Neural crest cell (in vitro differentiated cells): ENCODE data around the gene SMAP1. TPM values are rescaled to one million over a fixed set of nuclear protein-coding genes. Genes with fewer than 3 reads are reported as not detected.

Source experiments
- DNase-seq: peaks from one replicate; pipeline ENCODE4 v3.0.0; 2021; ENCODE audit warnings: low read depth, mixed read lengths, low spot score
- H3K27ac Mint-ChIP-seq: one replicate; pipeline ENCODE4 v1.8.0; 2021; ENCODE audit warnings: mild to moderate bottlenecking, mixed read lengths; ENCODE audit not compliant: unreplicated experiment
- H3K27me3 Mint-ChIP-seq: 2 replicates; pipeline ENCODE4 v1.8.0; 2021; ENCODE audit warnings: low read depth, mild to moderate bottlenecking, mixed read lengths
- H3K36me3 Mint-ChIP-seq: 2 replicates; pipeline ENCODE4 v1.8.0; 2021; ENCODE audit warnings: low read depth, mild to moderate bottlenecking, mixed read lengths
- H3K4me1 Mint-ChIP-seq: 2 replicates; pipeline ENCODE4 v1.8.0; 2021; ENCODE audit warnings: mixed read lengths
- H3K4me3 Mint-ChIP-seq: one replicate; pipeline ENCODE4 v1.8.0; 2021; ENCODE audit warnings: mild to moderate bottlenecking, mixed read lengths
- H3K9me3 Mint-ChIP-seq: 2 replicates; pipeline ENCODE4 v1.8.0; 2021; ENCODE audit warnings: mixed read lengths
- total RNA-seq: library from RNA; stranded (reverse); gene quantifications from 2 replicates; pipeline ENCODE4 v1.2.1, GENCODE V29; 2021
- TF ChIP-seq, protein P1 (sequence below): fragments of 200-600 bp; sonication (generic); conservative IDR thresholded peaks from 2 replicates; pipeline ENCODE4 v1.5.0; 2021; ENCODE audit warnings: antibody characterized with exemption, mild to moderate bottlenecking

Gene SMAP1
- total RNA-seq, 1 donor from 2014 or later = 30.5 TPM

DNA sequence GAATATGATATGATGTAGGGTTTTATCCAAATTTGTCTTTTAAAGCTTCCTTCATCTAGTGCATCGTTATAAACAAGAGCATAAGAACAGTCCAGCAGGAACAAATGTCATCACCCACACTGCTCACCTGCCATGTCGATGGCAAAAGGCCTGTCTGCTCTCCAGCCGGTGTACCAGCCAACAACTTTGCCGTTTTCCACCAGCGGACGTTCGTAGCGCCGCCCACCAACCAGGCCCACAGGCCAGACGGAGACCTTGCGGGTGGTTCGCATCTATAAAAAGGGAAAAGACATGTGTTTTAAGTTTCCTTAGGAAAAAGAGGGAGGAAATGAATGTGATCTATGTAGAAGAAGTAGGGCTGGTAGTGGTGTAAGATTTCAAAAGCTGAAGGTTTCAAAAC, 226.3 kb downstream of the SMAP1 start:
- Mint-ChIP-seq H3K27me3 (no peaks in the 10 kb centered on the region), H3K4me1 (no peaks in the 10 kb centered on the region)

DNA sequence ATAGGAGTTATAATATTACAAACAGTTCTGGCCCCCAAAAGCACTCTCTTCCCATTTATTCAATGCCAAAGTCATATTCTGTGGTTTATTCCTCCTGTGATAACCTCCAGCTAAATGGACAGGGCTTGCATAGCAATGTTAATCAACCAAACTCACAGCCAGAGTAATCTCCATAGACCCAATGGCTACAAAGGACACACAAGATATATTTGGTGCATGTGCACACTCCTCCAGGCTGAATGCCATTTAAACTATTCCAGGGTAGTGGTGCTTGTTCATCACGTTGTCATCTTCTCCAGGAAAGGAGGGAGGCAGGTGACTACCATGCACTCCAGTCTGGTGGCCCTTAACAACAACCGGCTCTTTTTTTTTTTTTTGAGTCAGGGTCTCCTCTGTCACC, 232.4 kb downstream of the SMAP1 start:
- Mint-ChIP-seq H3K27ac (no peak overlapping the region), H3K27me3 (no peaks in the 10 kb centered on the region), H3K36me3 (no peaks in the 10 kb centered on the region), H3K4me1 (no peaks in the 10 kb centered on the region), H3K4me3 (no peak overlapping the region), H3K9me3 (no peaks in the 10 kb centered on the region)
- TF ChIP-seq, protein P1, sequence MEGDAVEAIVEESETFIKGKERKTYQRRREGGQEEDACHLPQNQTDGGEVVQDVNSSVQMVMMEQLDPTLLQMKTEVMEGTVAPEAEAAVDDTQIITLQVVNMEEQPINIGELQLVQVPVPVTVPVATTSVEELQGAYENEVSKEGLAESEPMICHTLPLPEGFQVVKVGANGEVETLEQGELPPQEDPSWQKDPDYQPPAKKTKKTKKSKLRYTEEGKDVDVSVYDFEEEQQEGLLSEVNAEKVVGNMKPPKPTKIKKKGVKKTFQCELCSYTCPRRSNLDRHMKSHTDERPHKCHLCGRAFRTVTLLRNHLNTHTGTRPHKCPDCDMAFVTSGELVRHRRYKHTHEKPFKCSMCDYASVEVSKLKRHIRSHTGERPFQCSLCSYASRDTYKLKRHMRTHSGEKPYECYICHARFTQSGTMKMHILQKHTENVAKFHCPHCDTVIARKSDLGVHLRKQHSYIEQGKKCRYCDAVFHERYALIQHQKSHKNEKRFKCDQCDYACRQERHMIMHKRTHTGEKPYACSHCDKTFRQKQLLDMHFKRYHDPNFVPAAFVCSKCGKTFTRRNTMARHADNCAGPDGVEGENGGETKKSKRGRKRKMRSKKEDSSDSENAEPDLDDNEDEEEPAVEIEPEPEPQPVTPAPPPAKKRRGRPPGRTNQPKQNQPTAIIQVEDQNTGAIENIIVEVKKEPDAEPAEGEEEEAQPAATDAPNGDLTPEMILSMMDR = no peak
- no peak for DNase-seq

More for the DNA sequence above, 226.3 kb downstream of the SMAP1 start:
- Mint-ChIP-seq H3K4me3 (no peak overlapping the region), H3K27ac (peak overlapping the region; percentile 50), H3K36me3 (no peaks in the 10 kb centered on the region), H3K9me3 (no peaks in the 10 kb centered on the region)
- TF ChIP-seq, protein P1 = no peak
- no peak for DNase-seq

DNA sequence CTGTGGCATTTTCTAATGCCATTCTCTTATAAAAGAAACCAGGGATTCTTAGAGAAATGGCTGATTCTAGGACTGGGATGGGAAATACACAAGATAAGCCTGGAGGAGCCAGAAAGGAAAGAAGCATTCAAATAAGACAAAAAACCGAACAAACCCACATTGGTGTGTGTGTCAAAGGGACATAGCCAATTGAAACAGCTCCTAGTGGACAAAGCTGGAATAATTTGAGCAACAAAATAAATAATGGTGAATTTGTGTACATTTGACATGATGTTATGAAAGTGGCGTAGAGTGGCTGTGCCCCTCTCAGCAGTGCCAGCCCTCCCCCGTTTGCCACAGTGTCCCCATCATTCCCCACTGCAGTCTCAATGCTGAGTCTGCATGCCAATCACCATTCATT, 233.6 kb downstream of the SMAP1 start:
- Mint-ChIP-seq H3K4me3 (no peak overlapping the region), H3K27ac (no peak overlapping the region), H3K4me1 (no peaks in the 10 kb centered on the region), H3K36me3 (no peaks in the 10 kb centered on the region), H3K27me3 (no peaks in the 10 kb centered on the region), H3K9me3 (no peaks in the 10 kb centered on the region)
- TF ChIP-seq, protein P1 = peak; percentile 48
- no peak for DNase-seq

DNA sequence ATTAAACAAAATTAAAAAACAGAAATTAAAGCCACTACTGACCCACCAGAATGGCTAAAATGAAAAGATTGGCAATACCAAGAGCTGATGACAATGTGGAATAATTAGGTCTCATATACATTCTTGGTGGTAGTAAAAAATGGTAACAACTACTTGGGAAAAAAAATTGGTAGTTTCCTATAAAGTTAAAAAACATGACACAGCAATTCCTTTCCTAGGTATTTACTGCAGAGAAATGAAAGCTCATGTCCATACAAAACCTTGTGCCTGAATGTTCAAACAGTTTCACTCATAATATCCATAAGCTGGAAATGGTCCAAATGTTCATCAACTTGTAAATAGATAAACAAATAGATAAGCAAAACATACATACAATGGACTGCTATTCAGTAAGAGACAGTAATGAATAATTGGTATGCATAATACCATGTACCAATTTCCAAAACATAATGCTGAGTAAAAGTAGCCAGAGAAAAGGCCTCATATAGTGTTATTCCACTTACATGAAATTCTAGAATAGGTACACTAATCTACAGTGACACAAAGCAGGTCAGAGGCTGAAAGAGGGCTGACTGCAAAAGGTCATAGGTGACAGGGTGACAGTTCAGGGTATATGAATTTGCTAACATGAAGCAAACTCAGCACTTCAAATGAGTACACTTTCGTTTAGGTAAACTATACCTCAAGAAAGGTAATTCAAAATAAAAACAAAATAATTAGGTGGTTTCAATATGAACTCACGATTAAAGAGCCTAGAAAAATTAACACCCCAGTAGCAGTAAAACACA, 236.2 kb downstream of the SMAP1 start:
- no peak overlapping the region for H3K27ac Mint-ChIP-seq
- no peak for DNase-seq
- H3K9me3 Mint-ChIP-seq = no peaks in the 10 kb centered on the region
- H3K27me3 Mint-ChIP-seq = no peaks in the 10 kb centered on the region
- TF ChIP-seq, protein P1 = no peak
- H3K4me3 Mint-ChIP-seq = no peak overlapping the region
- no peaks in the 10 kb centered on the region for H3K36me3 Mint-ChIP-seq
- H3K4me1 Mint-ChIP-seq = no peaks in the 10 kb centered on the region

DNA sequence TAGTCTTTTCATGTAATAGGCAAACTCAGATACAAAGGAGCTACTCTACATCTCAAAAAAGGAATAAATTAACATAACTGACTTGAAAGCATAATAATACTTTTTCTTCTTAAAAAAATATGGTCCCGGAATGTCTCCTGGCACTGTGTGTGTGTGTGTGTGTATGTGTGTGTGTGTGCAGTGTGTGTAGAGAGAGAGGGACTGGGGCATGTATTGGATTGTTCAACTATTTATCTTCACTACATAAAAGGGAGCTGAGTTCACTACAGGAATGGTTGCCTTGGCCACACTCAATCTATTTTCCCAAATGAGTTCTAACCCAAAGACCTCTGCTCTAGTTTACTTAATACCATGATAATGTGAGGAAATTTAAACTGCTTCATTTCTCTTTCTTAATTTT, 238.1 kb downstream of the SMAP1 start:
- no peak for DNase-seq
- Mint-ChIP-seq H3K27me3 (no peaks in the 10 kb centered on the region), H3K4me1 (no peaks in the 10 kb centered on the region), H3K9me3 (no peaks in the 10 kb centered on the region), H3K27ac (no peak overlapping the region), H3K4me3 (no peak overlapping the region), H3K36me3 (no peaks in the 10 kb centered on the region)
- TF ChIP-seq, protein P1 = no peak

Other genes starting within 250 kb of the SMAP1 start
- gene SDHAF4, start 101.0 kb upstream of the SMAP1 start, total RNA-seq = 18.9 and 19.2 TPM in 2 replicates